CD1c-positive myeloid dendritic cell (primary cell): ENCODE measurements around the gene ATP2A2.

ENCODE experiments used
- DNase-seq: peaks from one replicate; pipeline ENCODE4 v3.0.0-alpha.2; 2016; ENCODE audit errors: extremely low spot score

The ATP2A2 gene

GRCh38 chr12:110280779-110281548 lies at the start of gene ATP2A2:
Gene ATP2A2 (plus strand): TSS chr12:110281247. CDS start chr12:110281790, 543 bp downstream.
- peak; percentile 97 for DNase-seq

- DNase-seq, result no peak
Measured at GRCh38 chr12:110233212-110233903, 47.7 kb upstream of the ATP2A2 start.

- DNase-seq, result peak; percentile 79
Measured at GRCh38 chr12:110234331-110234751, 46.7 kb upstream of the ATP2A2 start.

GRCh38 chr12:110234755-110235154 lies 46.3 kb upstream of the ATP2A2 start:
- no peak for DNase-seq

- DNase-seq, result peak; percentile 27
Measured at GRCh38 chr12:110235383-110235782, 45.7 kb upstream of the ATP2A2 start.

GRCh38 chr12:110243227-110243626 lies 37.8 kb upstream of the ATP2A2 start:
- DNase-seq, result no peak

- no peak for DNase-seq
Measured at GRCh38 chr12:110244372-110244771, 36.7 kb upstream of the ATP2A2 start.

GRCh38 chr12:110244829-110245228 lies 36.2 kb upstream of the ATP2A2 start:
- no peak for DNase-seq

- peak; percentile 48 for DNase-seq
Measured at GRCh38 chr12:110245369-110245772, 35.7 kb upstream of the ATP2A2 start.

GRCh38 chr12:110246636-110247339 lies 34.3 kb upstream of the ATP2A2 start:
- no peak for DNase-seq

GRCh38 chr12:110247340-110248095 lies 33.5 kb upstream of the ATP2A2 start:
- no peak for DNase-seq

GRCh38 chr12:110248096-110248447 lies 33.0 kb upstream of the ATP2A2 start:
- no peak for DNase-seq

- DNase-seq, result peak; percentile 15
Measured at GRCh38 chr12:110249105-110249504, 31.9 kb upstream of the ATP2A2 start.

- DNase-seq, result no peak
Measured at GRCh38 chr12:110249716-110250225, 31.3 kb upstream of the ATP2A2 start.

- no peak for DNase-seq
Measured at GRCh38 chr12:110251381-110251780, 29.7 kb upstream of the ATP2A2 start.

GRCh38 chr12:110252716-110253115 lies 28.3 kb upstream of the ATP2A2 start:
- DNase-seq, result no peak

GRCh38 chr12:110253176-110253575 lies 27.9 kb upstream of the ATP2A2 start:
- DNase-seq, result peak; percentile 36

GRCh38 chr12:110254971-110255540 lies 26.0 kb upstream of the ATP2A2 start:
- DNase-seq, result no peak

GRCh38 chr12:110255890-110256456 lies 25.1 kb upstream of the ATP2A2 start:
- peak; percentile 44 for DNase-seq

GRCh38 chr12:110256780-110257431 lies 24.1 kb upstream of the ATP2A2 start:
- DNase-seq, result peak; percentile 80
